GM23338 (cell line): Measurements from ENCODE around the gene TRAF3IP3.

ENCODE experiments used
- EZH2 ChIP-seq: fragments of 200-600 bp; sonication (generic); IDR thresholded peaks from one replicate; pipeline ENCODE4 v1.8.0; 2017; ENCODE audit warnings: antibody characterized with exemption, mild to moderate bottlenecking, low read depth; ENCODE audit not compliant: unreplicated experiment
- EZH2phosphoT487 ChIP-seq: fragments of 200-600 bp; sonication (generic); IDR thresholded peaks from one replicate; pipeline ENCODE4 v1.8.1; 2018; ENCODE audit warnings: antibody characterized with exemption; ENCODE audit not compliant: unreplicated experiment
- JUNB ChIP-seq: IDR thresholded peaks from one replicate; pipeline ENCODE4 v1.6.1; 2016; ENCODE audit warnings: antibody characterized with exemption; ENCODE audit not compliant: unreplicated experiment
- POLR2AphosphoS5 ChIP-seq: IDR thresholded peaks from 2 replicates; pipeline ENCODE4 v1.6.1; 2016; ENCODE audit warnings: antibody characterized with exemption, low read depth
- TF ChIP-seq, protein P1 (sequence below), 2 experiments: fragments of 200-600 bp in 1 of 2; sonication (generic) in 1 of 2; conservative IDR thresholded peaks; 2 replicates each; pipeline versions ENCODE4 v1.5.1 to v1.6.1; 2016 to 2017; ENCODE audit warnings: antibody characterized with exemption in 2 of 2, low read depth in 2 of 2, mild to moderate bottlenecking in 2 of 2, moderate library complexity in 1 of 2
- TF ChIP-seq, protein P2 (sequence below): IDR thresholded peaks from one replicate; pipeline ENCODE4 v1.6.1; 2018; ENCODE audit warnings: antibody characterized with exemption; ENCODE audit not compliant: unreplicated experiment

DNA sequence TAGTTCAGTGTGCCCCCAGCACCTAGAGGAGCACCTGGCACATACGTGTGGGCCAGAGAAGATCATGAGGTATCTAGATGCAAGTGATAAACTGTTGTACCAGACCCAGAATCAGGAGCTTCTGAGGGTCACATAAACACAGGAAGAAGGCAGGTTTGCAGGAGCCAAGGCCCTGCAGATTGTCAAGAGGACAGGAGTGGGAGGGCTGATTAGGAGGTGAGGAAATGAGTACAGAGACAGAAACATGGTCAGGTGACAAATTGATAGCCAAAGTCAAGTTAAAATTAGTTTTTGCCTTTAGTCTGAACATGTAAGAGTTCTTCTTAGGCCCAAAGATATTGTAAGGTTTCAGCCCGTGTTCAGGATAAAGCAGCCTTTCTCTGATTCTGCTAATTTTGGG, 14.0 kb upstream of the TRAF3IP3 start:
- TF ChIP-seq JUNB = no peak
- TF ChIP-seq, protein P1, sequence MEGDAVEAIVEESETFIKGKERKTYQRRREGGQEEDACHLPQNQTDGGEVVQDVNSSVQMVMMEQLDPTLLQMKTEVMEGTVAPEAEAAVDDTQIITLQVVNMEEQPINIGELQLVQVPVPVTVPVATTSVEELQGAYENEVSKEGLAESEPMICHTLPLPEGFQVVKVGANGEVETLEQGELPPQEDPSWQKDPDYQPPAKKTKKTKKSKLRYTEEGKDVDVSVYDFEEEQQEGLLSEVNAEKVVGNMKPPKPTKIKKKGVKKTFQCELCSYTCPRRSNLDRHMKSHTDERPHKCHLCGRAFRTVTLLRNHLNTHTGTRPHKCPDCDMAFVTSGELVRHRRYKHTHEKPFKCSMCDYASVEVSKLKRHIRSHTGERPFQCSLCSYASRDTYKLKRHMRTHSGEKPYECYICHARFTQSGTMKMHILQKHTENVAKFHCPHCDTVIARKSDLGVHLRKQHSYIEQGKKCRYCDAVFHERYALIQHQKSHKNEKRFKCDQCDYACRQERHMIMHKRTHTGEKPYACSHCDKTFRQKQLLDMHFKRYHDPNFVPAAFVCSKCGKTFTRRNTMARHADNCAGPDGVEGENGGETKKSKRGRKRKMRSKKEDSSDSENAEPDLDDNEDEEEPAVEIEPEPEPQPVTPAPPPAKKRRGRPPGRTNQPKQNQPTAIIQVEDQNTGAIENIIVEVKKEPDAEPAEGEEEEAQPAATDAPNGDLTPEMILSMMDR (conservative IDR thresholded peaks at IDR 0.05; ENCODE audit: low read depth in 2 of 2) = no peak
- no peak for TF ChIP-seq POLR2AphosphoS5
- TF ChIP-seq EZH2 = no peak
- TF ChIP-seq, protein P2, sequence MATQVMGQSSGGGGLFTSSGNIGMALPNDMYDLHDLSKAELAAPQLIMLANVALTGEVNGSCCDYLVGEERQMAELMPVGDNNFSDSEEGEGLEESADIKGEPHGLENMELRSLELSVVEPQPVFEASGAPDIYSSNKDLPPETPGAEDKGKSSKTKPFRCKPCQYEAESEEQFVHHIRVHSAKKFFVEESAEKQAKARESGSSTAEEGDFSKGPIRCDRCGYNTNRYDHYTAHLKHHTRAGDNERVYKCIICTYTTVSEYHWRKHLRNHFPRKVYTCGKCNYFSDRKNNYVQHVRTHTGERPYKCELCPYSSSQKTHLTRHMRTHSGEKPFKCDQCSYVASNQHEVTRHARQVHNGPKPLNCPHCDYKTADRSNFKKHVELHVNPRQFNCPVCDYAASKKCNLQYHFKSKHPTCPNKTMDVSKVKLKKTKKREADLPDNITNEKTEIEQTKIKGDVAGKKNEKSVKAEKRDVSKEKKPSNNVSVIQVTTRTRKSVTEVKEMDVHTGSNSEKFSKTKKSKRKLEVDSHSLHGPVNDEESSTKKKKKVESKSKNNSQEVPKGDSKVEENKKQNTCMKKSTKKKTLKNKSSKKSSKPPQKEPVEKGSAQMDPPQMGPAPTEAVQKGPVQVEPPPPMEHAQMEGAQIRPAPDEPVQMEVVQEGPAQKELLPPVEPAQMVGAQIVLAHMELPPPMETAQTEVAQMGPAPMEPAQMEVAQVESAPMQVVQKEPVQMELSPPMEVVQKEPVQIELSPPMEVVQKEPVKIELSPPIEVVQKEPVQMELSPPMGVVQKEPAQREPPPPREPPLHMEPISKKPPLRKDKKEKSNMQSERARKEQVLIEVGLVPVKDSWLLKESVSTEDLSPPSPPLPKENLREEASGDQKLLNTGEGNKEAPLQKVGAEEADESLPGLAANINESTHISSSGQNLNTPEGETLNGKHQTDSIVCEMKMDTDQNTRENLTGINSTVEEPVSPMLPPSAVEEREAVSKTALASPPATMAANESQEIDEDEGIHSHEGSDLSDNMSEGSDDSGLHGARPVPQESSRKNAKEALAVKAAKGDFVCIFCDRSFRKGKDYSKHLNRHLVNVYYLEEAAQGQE = no peak
- no peak for TF ChIP-seq EZH2phosphoT487
